ENCODE results near the gene CD180.

- no peak for TF ChIP-seq MAX (IDR thresholded peaks at IDR 0.05; ENCODE audit: insufficient read depth, insufficient read length)
- no peak for TF ChIP-seq CTCF (IDR thresholded peaks at IDR 0.05; ENCODE audit: extremely low read depth in 1 of 2, insufficient read depth in 1 of 2, low read depth in 1 of 2, low read length in 2 of 2)
- no peak for TF ChIP-seq POLR2A (IDR thresholded peaks at IDR 0.05; ENCODE audit: low read depth, low read length)
- no peak for TF ChIP-seq POLR2AphosphoS5 (IDR thresholded peaks at IDR 0.05; ENCODE audit: insufficient read depth, low read depth, low read length)
- no peak for TF ChIP-seq EZH2 (IDR thresholded peaks at IDR 0.05; ENCODE audit: borderline replicate concordance, low read depth, low read length, severe bottlenecking)
- no peak for TF ChIP-seq JUN (IDR thresholded peaks at IDR 0.05; ENCODE audit: borderline replicate concordance, insufficient read depth, insufficient read length, low read depth)
- no peak for TF ChIP-seq GATA2 (IDR thresholded peaks at IDR 0.05; ENCODE audit: insufficient read depth, insufficient read length, low read depth, low read length)
Measured at GRCh38 chr5:67214036-67214435, 17.4 kb upstream of the CD180 start.
